CD14-positive monocyte (primary cell): Measurements from ENCODE around the gene SHMT2. TPM values are rescaled to one million over a fixed set of nuclear protein-coding genes. Genes with fewer than 3 reads are reported as not detected.

Source experiments
- DNase-seq, 3 donors: peaks; one replicate each; pipeline ENCODE4 v3.0.0-alpha.2; 2011 to 2022
- H2AFZ ChIP-seq: 2 replicates; pipeline ENCODE4 v1.6.0; 2012; ENCODE audit warnings: mild to moderate bottlenecking, low read depth, low read length, inconsistent platforms; ENCODE audit not compliant: insufficient read depth, poor library complexity, severe bottlenecking
- H3K27ac ChIP-seq, 2 donors: 1 replicate in 1 of 2; 2 replicates in 1 of 2; pipeline ENCODE4 v1.5.1; 2012 to 2013; ENCODE audit warnings: low read length in 2 of 2, control low read depth in 1 of 2, inconsistent platforms in 1 of 2, low read depth in 1 of 2, mild to moderate bottlenecking in 1 of 2
- H3K27me3 ChIP-seq, 2 donors: one replicate each; pipeline versions ENCODE4 v1.6.0 to v1.6.1; 2011 to 2013; ENCODE audit warnings: low read length in 2 of 2; ENCODE audit not compliant: control insufficient read depth in 2 of 2, insufficient read depth in 2 of 2
- H3K36me3 ChIP-seq, 2 donors: replicated peaks in 1 of 2; 1 replicate in 1 of 2; 2 replicates in 1 of 2; pipeline versions ENCODE4 v1.5.1 to v1.6.1; 2012 to 2013; ENCODE audit warnings: low read length in 2 of 2, control low read depth in 1 of 2, inconsistent platforms in 1 of 2, mild to moderate bottlenecking in 1 of 2; ENCODE audit not compliant: insufficient read depth in 2 of 2, control insufficient read depth in 1 of 2
- H3K4me1 ChIP-seq, 2 donors: 1 replicate in 1 of 2; 2 replicates in 1 of 2; pipeline versions ENCODE4 v1.5.1 to v1.6.1; 2012 to 2013; ENCODE audit warnings: low read length in 2 of 2, control low read depth in 1 of 2, inconsistent platforms in 1 of 2, mild to moderate bottlenecking in 1 of 2, moderate library complexity in 1 of 2; ENCODE audit not compliant: insufficient read depth in 2 of 2, control insufficient read depth in 1 of 2
- H3K4me2 ChIP-seq: replicated peaks from 2 replicates; pipeline ENCODE3; 2012; ENCODE audit warnings: low read length, moderate library complexity, mild to moderate bottlenecking; ENCODE audit not compliant: poor library complexity, severe bottlenecking; ENCODE audit errors: extremely low read depth
- H3K4me3 ChIP-seq, 3 experiments: fragments of 200-600 bp in 1 of 3; sonication (generic) in 1 of 3; replicated peaks in 1 of 3; 1 replicate in 2 of 3; 2 replicates in 1 of 3; pipeline ENCODE4 v1.5.1; 2011 to 2013; ENCODE audit warnings: low read length in 3 of 3, mild to moderate bottlenecking in 3 of 3, control low read depth in 2 of 3, low read depth in 2 of 3, inconsistent platforms in 1 of 3, moderate library complexity in 1 of 3
- H3K79me2 ChIP-seq: 2 replicates; pipeline ENCODE4 v1.6.0; 2012; ENCODE audit warnings: mild to moderate bottlenecking, control low read depth, inconsistent platforms, low read length, moderate library complexity; ENCODE audit not compliant: insufficient read depth
- H3K9ac ChIP-seq: 2 replicates; pipeline ENCODE4 v1.6.0; 2017; ENCODE audit warnings: low read length, mild to moderate bottlenecking; ENCODE audit not compliant: insufficient read depth, poor library complexity, severe bottlenecking
- H3K9me3 ChIP-seq, 2 donors: replicated peaks in 1 of 2; 1 replicate in 1 of 2; 2 replicates in 1 of 2; pipeline versions ENCODE4 v1.5.1 to v1.6.1; 2012 to 2013; ENCODE audit warnings: low read length in 2 of 2, control low read depth in 1 of 2; ENCODE audit not compliant: control insufficient read depth in 1 of 2, insufficient read depth in 1 of 2
- H4K20me1 ChIP-seq: 2 replicates; pipeline ENCODE4 v1.6.0; 2012; ENCODE audit warnings: mild to moderate bottlenecking, low read length, control low read depth, moderate library complexity; ENCODE audit not compliant: insufficient read depth
- H3K27ac Mint-ChIP-seq, 7 donors: one replicate each; pipeline ENCODE4 v1.8.0; 2020; ENCODE audit warnings: mild to moderate bottlenecking in 7 of 7, mixed read lengths in 7 of 7, moderate library complexity in 6 of 7, inconsistent platforms in 2 of 7
- H3K27me3 Mint-ChIP-seq, 3 donors: one replicate each; pipeline ENCODE4 v1.8.0; 2021 to 2022; ENCODE audit warnings: low read depth in 3 of 3, mild to moderate bottlenecking in 3 of 3, mixed read lengths in 3 of 3, moderate library complexity in 3 of 3, inconsistent platforms in 1 of 3
- H3K36me3 Mint-ChIP-seq, 2 donors: one replicate each; pipeline ENCODE4 v1.8.0; 2020; ENCODE audit warnings: mixed read lengths in 2 of 2, inconsistent platforms in 1 of 2, mild to moderate bottlenecking in 1 of 2
- H3K4me1 Mint-ChIP-seq: one replicate; pipeline ENCODE4 v1.8.0; 2020; ENCODE audit warnings: mild to moderate bottlenecking, mixed read lengths
- H3K4me3 Mint-ChIP-seq, 2 donors: one replicate each; pipeline ENCODE4 v1.8.0; 2020; ENCODE audit warnings: mild to moderate bottlenecking in 2 of 2, mixed read lengths in 2 of 2, moderate library complexity in 1 of 2
- H3K9me3 Mint-ChIP-seq, 7 donors: one replicate each; pipeline ENCODE4 v1.8.0; 2020 to 2022; ENCODE audit warnings: mixed read lengths in 7 of 7, mild to moderate bottlenecking in 6 of 7, moderate library complexity in 6 of 7, inconsistent platforms in 2 of 7
- CTCF ChIP-seq: fragments of 200-600 bp; IDR thresholded peaks from one replicate; pipeline ENCODE4 v1.8.0; 2022; ENCODE audit warnings: antibody characterized with exemption, mild to moderate bottlenecking
- WGBS: methylation state at CpG from one replicate; pipeline ENCODE4 v1.1.5; 2013; ENCODE audit warnings: missing lambda C conversion rate; ENCODE audit not compliant: insufficient coverage; 5-methylcytosine and 5-hydroxymethylcytosine counted together
- intact Hi-C, 2 donors: fragments of 100-400 bp; cut with micrococcal nuclease; formaldehyde crosslinking; loops; one replicate each; pipeline versions ENCODE4 v1.15.0 to v1.15.1; 2023
- polyA plus RNA-seq, 3 donors: library from polyadenylated mRNA; depleted of rRNA in 1 of 3; unstranded in 2 of 3; stranded (reverse) in 1 of 3; fragments of 300-500 nt in 2 of 3; fragments of >200 nt in 1 of 3; fragmentation: Illumina TruSeq in 2 of 3; gene quantifications; 1 replicate in 2 of 3; 2 replicates in 1 of 3; pipeline ENCODE4 v1.2.3, GENCODE V29; 2012 to 2021

The SHMT2 gene
- polyA plus RNA-seq, 3 donors = 36.8 to 52.0 (median 39.8) TPM

GRCh38 chr12:57224278-57224972, 5.1 kb upstream of the SHMT2 start:
- WGBS = 14% methylated on average over 24 of the region's 30 CpGs
- H3K9ac ChIP-seq = no peak overlapping the region
- H2AFZ ChIP-seq = no peak overlapping the region
- H3K27me3 ChIP-seq = peaks cover 75 to 86% of the 10 kb centered on the region in 2 donors
- H3K9me3 Mint-ChIP-seq = peaks cover 0 to 40% (median 14%) of the 10 kb centered on the region in 7 donors
- intact Hi-C loops = loop anchor here in 1 of 2 donors (2.0 kb wide), 1 partner anchor 14 kb away; no protein-coding TSS in a partner anchor
- no peaks in the 10 kb centered on the region for H3K79me2 ChIP-seq
- H3K27ac ChIP-seq = no peak overlapping the region
- H3K4me2 ChIP-seq = peak overlapping the region; percentile 67
- H3K27ac Mint-ChIP-seq = no peak overlapping the region
- peaks cover 0 to 47% of the 10 kb centered on the region in 2 donors for H3K9me3 ChIP-seq
- DNase-seq = no peak
- H3K4me1 ChIP-seq = peaks cover 26 to 36% of the 10 kb centered on the region in 2 donors
- TF ChIP-seq CTCF = no peak
- peaks cover 78 to 93% (median 90%) of the 10 kb centered on the region in 3 donors for H3K27me3 Mint-ChIP-seq
- peaks cover 4% of the 10 kb centered on the region for H4K20me1 ChIP-seq
- H3K4me1 Mint-ChIP-seq = peaks cover 46% of the 10 kb centered on the region
- peak overlapping the region in 1 of 3 experiments; percentile 52 for H3K4me3 ChIP-seq
- no peaks in the 10 kb centered on the region for H3K36me3 ChIP-seq
- peak overlapping the region in 1 of 2 donors; percentile 88 for H3K4me3 Mint-ChIP-seq
- peaks cover 6 to 29% of the 10 kb centered on the region in 2 donors for H3K36me3 Mint-ChIP-seq

GRCh38 chr12:57224973-57225679, 4.4 kb upstream of the SHMT2 start:
- Histone ChIP-seq H3K79me2 (peaks cover 6% of the 10 kb centered on the region), H3K27ac (no peak overlapping the region), H3K36me3 (no peaks in the 10 kb centered on the region), H3K9me3 (peaks cover 0 to 42% of the 10 kb centered on the region in 2 donors), H3K4me3 (peak overlapping the region in 1 of 3 experiments; percentile 52), H2AFZ (no peak overlapping the region), H3K27me3 (peaks cover 69 to 79% of the 10 kb centered on the region in 2 donors), H4K20me1 (peaks cover 4% of the 10 kb centered on the region), H3K4me2 (peak overlapping the region; percentile 67), H3K9ac (no peak overlapping the region), H3K4me1 (peaks cover 33 to 43% of the 10 kb centered on the region in 2 donors)
- Mint-ChIP-seq H3K9me3 (peaks cover 0 to 40% (median 14%) of the 10 kb centered on the region in 7 donors), H3K36me3 (peaks cover 6 to 27% of the 10 kb centered on the region in 2 donors), H3K4me1 (peaks cover 52% of the 10 kb centered on the region), H3K27me3 (peaks cover 73 to 87% (median 86%) of the 10 kb centered on the region in 3 donors), H3K27ac (no peak overlapping the region), H3K4me3 (peak overlapping the region; percentile 58 to 89)
- WGBS = 3% methylated on average over 61 of the region's 61 CpGs
- TF ChIP-seq CTCF = peak; percentile 88
- intact Hi-C loops = loop anchor here in 1 of 2 donors (2.0 kb wide), 1 partner anchor 14 kb away; no protein-coding TSS in a partner anchor
- peak; percentile 70 to 77 (median 74) for DNase-seq
